GM12872 (cell line): ENCODE results near the gene OR5T1.

Experiments used
- CTCF ChIP-seq: IDR thresholded peaks from 3 replicates; pipeline ENCODE4 v1.5.1; 2011; ENCODE audit warnings: low read depth, mild to moderate bottlenecking, low read length, moderate library complexity; ENCODE audit not compliant: insufficient read depth

OR5T1 gene

GRCh38 chr11:56273854-56274253 lies at the start of gene OR5T1:
TSS of gene OR5T1 (plus strand) at chr11:56274154. CDS start at chr11:56275639, 1,485 bp downstream.
- no peak for TF ChIP-seq CTCF

GRCh38 chr11:56234155-56234554 lies 39.8 kb upstream of the OR5T1 start, which contains the start of gene OR5T2:
TSS of gene OR5T2 (minus strand) at chr11:56234255. CDS start at chr11:56233062, 1,193 bp downstream.
- no peak for TF ChIP-seq CTCF

GRCh38 chr11:56251954-56252353 lies 22.0 kb upstream of the OR5T1 start, which contains the start of gene OR5T3:
TSS of gene OR5T3 (plus strand) at chr11:56252254. CDS start at chr11:56252254, 0 bp downstream.
- no peak for TF ChIP-seq CTCF

- TF ChIP-seq CTCF: no peak
Measured at GRCh38 chr11:56271092-56271491, 2.9 kb upstream of the OR5T1 start.

- no peak for TF ChIP-seq CTCF
Measured at GRCh38 chr11:56292154-56292553, 18.2 kb downstream of the OR5T1 start, which contains the start of gene OR8H1. TSS of gene OR8H1 (minus strand) at chr11:56292254. CDS start at chr11:56291062, 1,192 bp downstream.

- TF ChIP-seq CTCF: no peak
Measured at GRCh38 chr11:56296898-56297297, 22.9 kb downstream of the OR5T1 start.

GRCh38 chr11:56307836-56308235 lies 33.9 kb downstream of the OR5T1 start:
- no peak for TF ChIP-seq CTCF

- TF ChIP-seq CTCF: no peak
Measured at GRCh38 chr11:56314844-56315243, 40.9 kb downstream of the OR5T1 start, which contains the start of gene OR8K3. TSS of gene OR8K3 (plus strand) at chr11:56315144. CDS start at chr11:56318307, 3,163 bp downstream.
